HS-27A (cell line): ENCODE data around the gene FBXL14.

Source experiments
- DNase-seq: peaks from one replicate; pipeline ENCODE4 v3.0.0-alpha.2; 2012; ENCODE audit warnings: low read depth, missing footprints

The FBXL14 gene

DNA sequence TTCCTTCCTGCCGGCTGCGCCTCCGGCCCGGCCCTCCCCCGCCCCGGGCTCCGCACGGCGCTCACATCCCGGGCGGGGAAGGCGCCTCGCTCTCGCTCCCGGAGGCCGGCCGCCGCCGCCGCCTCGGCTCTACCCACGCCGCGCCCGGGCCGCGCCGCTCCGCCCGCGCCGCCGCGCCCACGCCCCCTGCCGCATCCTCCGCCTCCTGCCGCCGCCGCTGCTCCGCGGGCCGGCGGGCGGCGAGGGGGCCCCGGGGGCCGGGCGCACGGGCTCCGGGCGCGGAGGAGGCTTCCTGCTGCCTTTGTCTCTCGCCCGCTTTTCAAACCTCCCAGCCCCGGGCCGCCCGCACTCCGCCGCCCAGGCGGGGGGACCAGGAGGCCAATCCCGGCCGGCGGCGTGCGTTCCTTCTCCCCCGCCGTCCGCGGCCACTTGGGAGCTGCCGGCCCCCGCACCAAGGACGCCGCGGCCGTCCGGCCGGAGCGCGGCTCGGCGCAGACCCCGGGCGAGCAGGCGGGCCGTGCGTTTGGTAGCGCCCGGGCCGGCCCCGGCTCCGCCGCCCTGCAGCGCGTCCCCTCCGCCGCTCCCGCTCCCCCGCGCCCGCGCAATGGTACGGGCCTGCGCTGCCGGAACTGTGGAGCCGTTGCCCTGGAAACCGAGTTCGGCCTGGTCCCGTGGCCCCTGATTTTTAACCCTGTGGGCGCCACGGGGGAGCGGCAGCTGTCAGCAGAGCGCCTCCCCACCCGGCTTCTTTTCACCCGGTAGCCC, at the start of gene FBXL14:
TSS of gene FBXL14 (minus strand) at position 321 of the 765 bp plus-strand sequence. CDS start 515 bp downstream, outside the sequence.
- peak; percentile 68 for DNase-seq

DNA sequence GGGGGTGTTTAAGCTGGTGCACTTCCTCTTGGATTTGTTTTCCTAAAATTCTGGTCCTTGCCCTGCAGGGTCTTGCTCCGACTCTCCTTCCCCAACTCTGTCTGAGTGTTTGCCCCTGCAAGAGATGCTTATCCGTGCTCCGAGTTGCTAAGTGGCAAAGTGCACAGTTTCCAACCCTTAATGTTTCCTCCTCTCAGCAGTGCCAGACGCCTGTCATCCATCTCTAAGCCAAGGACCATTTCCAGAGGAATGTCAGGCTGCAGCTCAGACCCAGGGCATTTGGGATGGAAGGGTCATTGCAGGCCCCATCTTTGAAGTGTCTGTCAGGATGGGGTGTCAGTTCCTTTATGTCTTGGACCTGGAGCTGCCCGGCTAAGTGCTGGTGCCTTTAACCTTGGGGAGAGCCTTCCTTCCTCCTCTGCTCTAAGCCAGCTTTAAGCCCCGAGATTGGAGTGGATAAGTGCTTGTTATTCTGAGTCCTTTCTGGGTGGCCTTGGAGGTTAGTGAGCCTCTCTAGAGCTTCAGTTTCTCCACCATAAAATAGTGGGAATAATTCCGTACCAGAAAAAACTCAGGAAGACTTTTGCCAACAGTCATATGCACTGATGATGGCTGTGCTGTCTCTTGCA, 49.6 kb upstream of the FBXL14 start:
- DNase-seq: no peak

GRCh38 chr12:1643043-1643442, 48.7 kb upstream of the FBXL14 start:
- no peak for DNase-seq

DNA sequence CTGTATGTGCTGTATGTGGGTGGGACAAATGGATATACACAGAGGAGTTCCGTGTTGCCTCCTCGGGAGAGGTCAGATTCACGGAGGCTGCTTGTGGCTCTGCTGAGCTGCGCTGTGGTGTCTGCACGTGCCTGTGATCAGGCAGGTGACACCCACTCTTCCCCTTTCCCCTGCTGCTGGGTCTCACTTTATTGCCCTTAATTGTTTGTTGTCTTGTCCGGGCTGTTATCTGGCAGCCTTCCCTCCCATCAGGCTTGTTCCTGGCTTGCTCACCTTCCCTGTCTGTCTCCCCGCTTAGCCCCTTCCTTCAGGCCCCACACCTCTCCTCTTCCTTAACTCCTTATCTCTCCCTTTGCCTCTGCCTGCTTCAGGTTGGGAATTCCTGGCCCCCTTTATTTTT, 48.1 kb upstream of the FBXL14 start:
- DNase-seq: no peak

DNA sequence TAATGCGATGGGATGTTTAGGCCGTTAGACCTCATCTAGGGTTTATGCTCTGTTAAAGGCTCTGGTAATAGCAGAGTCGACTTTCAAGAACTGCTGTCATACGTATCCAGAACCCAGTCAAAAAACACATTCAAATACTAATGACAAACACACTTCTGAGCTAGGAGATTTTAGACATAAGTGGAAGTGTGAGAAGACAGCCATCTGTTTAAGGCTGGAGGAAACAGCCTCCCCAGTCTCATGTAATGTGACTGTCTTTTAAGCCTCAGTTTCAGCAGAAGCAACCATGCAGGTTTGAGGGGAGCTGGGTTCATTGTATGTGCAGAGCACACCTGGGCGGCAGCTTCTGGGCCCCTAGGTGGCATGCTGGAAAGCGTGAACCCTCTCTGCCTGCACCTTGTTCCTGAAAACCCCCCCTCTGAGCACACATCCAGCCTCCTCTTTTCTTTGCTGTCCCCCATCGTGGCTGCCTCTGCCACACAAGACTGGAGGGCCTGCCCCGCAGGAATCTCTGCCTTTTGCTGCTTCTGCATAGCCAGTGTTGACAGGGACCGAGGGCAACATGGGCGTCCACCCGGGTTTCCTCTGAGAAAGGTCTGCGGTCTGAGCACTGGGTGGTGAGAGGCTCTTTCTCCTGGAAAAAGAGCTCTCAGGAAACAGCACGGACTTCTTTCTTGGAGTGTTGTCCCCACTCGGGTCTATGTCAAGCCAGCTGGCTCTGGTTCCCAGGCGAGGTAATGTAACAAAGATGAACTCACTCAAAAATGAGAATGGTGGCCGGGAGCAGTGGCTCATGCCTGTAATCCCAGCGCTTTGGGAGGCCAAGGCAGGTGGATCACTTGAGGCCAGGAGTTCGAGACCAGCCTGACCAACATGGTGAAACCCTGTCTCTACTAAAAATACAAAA, 46.2 kb upstream of the FBXL14 start:
- DNase-seq: no peak

GRCh38 chr12:1639538-1639937, 45.2 kb upstream of the FBXL14 start:
- no peak for DNase-seq

DNA sequence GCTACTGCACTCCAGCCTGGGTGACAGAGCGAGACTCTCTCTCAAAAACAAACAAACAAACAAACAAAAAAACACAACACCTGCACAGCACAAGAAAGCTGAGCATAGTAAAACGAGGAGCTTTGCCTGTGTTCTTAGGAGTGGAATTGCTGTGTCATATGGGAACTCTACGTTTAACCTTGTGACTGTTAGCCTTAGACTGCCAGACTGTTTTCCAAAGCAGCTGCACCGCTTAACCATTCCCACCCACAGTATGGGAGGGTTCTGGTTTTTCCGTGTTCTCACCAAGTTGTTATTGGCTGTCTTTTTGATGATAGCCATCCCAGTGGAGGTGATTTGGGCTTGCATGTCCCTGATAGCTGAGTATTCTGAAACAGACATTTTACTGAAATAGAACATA, 43.8 kb upstream of the FBXL14 start:
- DNase-seq: no peak

DNA sequence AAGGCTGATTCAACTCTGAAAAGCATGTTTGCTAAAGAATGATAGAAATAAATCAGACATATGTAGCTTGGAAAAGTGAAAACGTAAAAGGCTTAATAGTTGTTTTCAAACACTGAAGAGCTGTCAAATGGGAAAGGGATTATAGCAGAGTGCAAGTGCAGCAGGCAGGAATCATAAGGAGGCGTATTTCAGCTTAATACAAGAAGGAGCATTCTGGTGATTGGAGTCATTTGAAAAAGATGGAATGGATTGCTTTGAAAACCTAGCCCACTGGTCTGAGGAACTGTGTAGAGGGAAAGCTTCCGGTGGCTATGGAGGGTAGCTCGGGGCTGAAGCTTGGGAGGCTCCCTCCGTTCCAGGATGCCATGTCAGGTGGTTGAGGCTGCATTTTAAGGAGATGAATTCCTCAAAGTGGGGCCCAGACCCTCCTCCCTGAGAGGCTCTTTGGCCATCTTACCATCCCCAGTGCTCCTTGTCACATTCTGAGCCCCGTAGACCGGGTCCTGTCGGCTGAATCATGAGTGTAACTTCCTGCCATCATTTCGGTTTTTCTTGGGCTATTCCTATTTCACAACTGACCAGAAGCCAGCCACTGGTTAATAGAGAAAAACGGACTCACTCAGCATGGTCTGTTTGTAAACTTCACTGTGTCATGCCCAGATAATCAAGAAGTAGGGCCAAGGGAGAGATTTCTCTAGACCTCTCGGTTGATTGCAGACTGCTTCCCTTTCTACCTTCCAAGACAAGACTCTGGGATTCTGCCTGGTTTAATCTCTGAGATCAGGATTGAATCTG, 41.1 kb upstream of the FBXL14 start:
- no peak for DNase-seq

DNA sequence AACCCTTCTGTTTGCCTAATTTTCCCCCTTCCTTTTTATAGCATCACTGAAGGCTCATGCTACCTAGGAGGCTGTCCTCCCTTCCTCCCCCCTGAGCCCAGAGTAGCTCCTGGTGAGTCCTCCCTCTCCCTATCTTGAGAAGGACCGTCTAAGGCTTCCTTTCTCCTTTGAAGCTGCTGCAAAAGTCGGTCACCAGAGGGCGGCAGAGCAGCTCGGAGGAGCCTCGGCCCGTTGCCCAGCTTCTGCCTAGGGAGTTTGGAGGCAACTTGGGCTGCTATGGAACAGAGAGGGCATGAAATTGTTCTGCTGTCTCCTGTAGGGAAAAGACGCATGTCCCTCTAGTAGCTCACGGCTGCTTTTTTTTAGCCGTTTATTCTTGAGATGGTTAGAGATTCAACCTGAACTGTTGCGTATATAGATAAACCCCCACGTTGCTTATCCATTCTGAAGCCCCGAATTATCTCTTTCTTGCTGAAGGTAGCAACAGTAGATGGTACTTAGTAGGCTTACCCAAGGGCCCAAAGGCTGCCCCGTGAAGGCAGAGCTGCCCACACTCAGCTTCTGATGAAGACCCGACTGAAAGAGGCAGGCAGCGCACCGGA, 40.3 kb upstream of the FBXL14 start:
- no peak for DNase-seq

GRCh38 chr12:1634149-1634548, 39.8 kb upstream of the FBXL14 start:
- no peak for DNase-seq

- no peak for DNase-seq
Observed at GRCh38 chr12:1633459-1633858, 39.1 kb upstream of the FBXL14 start.

GRCh38 chr12:1632702-1633101, 38.3 kb upstream of the FBXL14 start:
- DNase-seq: no peak

DNA sequence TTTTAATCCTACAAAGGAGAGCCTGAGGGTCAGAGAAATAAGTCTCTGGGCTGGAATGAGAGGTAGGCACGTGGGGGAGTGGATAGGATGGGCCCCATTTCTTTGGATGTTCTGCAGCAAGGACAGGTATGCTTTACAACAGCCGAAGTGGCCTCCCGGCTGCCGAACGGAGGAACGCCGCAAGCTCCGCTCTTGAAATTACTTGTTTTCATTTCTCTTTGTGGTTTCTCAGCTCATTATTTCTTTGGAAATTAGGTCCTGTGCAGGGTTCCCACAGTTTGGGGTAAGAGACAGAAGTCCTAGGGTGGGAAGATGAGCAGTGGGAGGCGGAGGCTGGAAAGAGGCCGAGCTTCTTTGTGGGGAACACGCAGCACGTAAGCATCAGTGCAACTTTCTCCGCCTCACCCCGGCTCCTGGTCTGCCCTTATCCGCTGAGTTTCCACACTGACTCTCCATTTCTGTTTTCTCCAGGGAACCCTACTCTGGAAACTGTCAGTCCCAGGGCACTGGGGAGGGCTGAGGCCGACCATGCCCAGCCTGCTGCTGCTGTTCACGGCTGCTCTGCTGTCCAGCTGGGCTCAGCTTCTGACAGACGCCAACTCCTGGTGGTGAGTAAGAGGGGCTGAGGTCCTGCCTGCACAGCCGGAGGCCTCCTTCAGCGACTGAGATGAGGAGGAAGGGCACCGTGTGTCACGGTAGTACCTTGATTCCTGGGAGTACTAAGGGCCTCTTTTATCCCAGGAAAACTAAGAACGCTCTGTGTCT, 36.6 kb upstream of the FBXL14 start:
- DNase-seq: no peak

GRCh38 chr12:1630133-1630826, 35.9 kb upstream of the FBXL14 start:
- DNase-seq: no peak

- no peak for DNase-seq
Observed at GRCh38 chr12:1629338-1630132, 35.2 kb upstream of the FBXL14 start.

- no peak for DNase-seq
Observed at GRCh38 chr12:1628666-1629337, 34.4 kb upstream of the FBXL14 start, which contains the start of gene WNT5B. Gene WNT5B, plus strand, starts transcription at chr12:1629231. Its CDS starts 2,124 bp downstream, at chr12:1631355.

DNA sequence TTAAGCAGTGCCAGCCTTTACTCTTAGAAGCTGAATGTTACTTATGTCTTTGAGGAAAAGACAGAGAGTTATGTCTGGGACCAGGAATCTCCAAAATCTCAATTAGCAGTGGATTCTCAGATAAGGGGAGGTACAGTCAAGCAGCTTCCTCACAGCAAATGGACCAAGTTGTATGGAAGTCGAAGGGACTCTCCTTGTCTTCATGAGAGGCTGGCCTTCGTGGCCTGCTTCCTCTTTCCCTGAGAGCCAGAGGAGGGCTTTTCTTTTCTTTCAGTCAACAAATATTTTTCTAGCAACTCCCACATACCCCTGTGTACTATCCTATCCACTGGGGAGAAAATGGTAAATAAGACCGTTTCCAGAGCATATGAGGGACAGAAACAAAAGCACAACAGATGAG, 28.0 kb upstream of the FBXL14 start:
- no peak for DNase-seq

- no peak for DNase-seq
Observed at GRCh38 chr12:1620092-1620491, 25.7 kb upstream of the FBXL14 start.

DNA sequence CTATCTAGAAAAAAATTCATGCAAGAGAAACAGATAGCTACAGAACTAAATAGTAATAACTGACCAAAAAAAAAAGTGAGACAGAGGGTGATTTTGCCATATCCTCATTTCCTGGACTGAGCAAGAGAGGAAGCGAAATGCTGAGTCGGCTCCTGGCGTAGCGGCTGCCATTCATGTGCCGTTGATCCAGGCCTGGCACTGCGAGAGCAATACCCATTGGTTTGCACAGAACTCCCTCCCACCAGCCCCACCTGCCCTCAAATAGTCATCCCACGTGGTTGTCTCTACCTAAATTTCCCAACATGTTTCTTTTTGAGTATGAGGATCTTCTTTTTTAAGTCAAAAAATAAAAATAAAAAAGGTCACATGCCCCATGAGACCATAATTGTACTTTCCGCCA, 25.2 kb upstream of the FBXL14 start:
- no peak for DNase-seq
